Measurements from ENCODE around the gene NALCN.

- TF ChIP-seq GATA2 (IDR thresholded peaks at IDR 0.05; ENCODE audit: low read depth, low read length) (no peak), GATA3 (IDR thresholded peaks at IDR 0.05; ENCODE audit: low read depth, low read length) (no peak)
Measured at GRCh38 chr13:101211261-101211660, 205.0 kb downstream of the NALCN start.
